ENCODE measurements around the gene ZNF750. TPM values are rescaled to one million over a fixed set of nuclear protein-coding genes. Genes with fewer than 3 reads are reported as not detected.

ZNF750 gene
- polyA plus RNA-seq, 3 donors = not detected

- WGBS (ENCODE audit: insufficient coverage) = 69% methylated on average over 13 of the region's 17 CpGs
Observed at GRCh38 chr17:82881900-82882714, 42.3 kb upstream of the ZNF750 start.

More at GRCh38 chr17:82881900-82882714, 42.3 kb upstream of the ZNF750 start:
- Mint-ChIP-seq H3K4me3 (peak overlapping the region; percentile 37 to 55), H3K27ac (peak overlapping the region; percentile 93 to 99 (median 95)), H3K27me3 (ENCODE audit: low read depth in 3 of 3) (peaks cover 0 to 3% (median 0%) of the 10 kb centered on the region in 3 donors), H3K9me3 (peaks cover 0 to 2% (median 0%) of the 10 kb centered on the region in 7 donors), H3K36me3 (peaks cover 20 to 42% of the 10 kb centered on the region in 2 donors), H3K4me1 (peaks cover 92% of the 10 kb centered on the region)
- TF ChIP-seq CTCF (IDR thresholded peaks at IDR 0.05) = no peak
- no peak overlapping the region for H3K4me3 ChIP-seq (replicated peaks in 1 of 3; ENCODE audit: low read depth in 2 of 3, low read length in 3 of 3)
- no peak overlapping the region for H2AFZ ChIP-seq (ENCODE audit: insufficient read depth, low read depth, low read length, poor library complexity, severe bottlenecking)
- H3K4me1 ChIP-seq (ENCODE audit: control insufficient read depth in 1 of 2, insufficient read depth in 2 of 2, low read length in 2 of 2) = peaks cover 80 to 98% of the 10 kb centered on the region in 2 donors
- DNase-seq = peak; percentile 60 to 73 (median 65)
- H3K9ac ChIP-seq (ENCODE audit: insufficient read depth, low read length, poor library complexity, severe bottlenecking) = peak overlapping the region; percentile 55
- no peaks in the 10 kb centered on the region for H3K9me3 ChIP-seq (replicated peaks in 1 of 2; ENCODE audit: control insufficient read depth in 1 of 2, insufficient read depth in 1 of 2, low read length in 2 of 2)
- H3K4me2 ChIP-seq (replicated peaks; ENCODE audit: extremely low read depth, low read length, poor library complexity, severe bottlenecking) = peak overlapping the region; percentile 19
- no peaks in the 10 kb centered on the region for H3K36me3 ChIP-seq (replicated peaks in 1 of 2; ENCODE audit: control insufficient read depth in 1 of 2, insufficient read depth in 2 of 2, low read length in 2 of 2)
- H4K20me1 ChIP-seq (ENCODE audit: insufficient read depth, low read length) = no peaks in the 10 kb centered on the region
- peaks cover 20% of the 10 kb centered on the region for H3K79me2 ChIP-seq (ENCODE audit: insufficient read depth, low read length)
- peak overlapping the region; percentile 86 to 87 for H3K27ac ChIP-seq (ENCODE audit: low read depth in 1 of 2, low read length in 2 of 2)
- intact Hi-C loops (cut with micrococcal nuclease) = no loop called here
- H3K27me3 ChIP-seq (ENCODE audit: control insufficient read depth in 2 of 2, insufficient read depth in 2 of 2, low read length in 2 of 2) = no peaks in the 10 kb centered on the region
